ENCODE results near the gene ARID3C.
"Not testable (repeated sequence)": the region's sequence is repeated elsewhere in the genome, so short reads cannot be mapped to it uniquely, and the experiment has no call there.

Gene ARID3C

DNA sequence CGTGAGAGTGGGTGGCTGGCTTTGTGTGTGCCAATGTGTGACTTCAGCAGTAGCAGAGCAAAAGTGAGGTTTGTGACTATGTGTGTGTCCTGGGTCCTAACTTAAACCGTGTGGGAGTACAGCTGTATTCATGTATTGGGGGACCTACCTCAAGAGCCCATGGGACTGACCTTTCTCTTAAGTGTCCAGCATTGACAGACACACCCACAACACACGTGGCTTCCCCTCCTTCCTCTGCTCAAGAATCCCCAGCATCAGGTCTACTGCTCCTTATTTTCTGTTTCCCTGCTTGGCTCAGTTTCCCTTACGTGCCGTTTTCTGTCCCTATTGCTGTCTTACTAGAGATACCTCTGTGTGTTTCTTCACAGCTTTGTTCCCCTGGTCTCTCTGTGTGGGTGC lies 23.7 kb upstream of the ARID3C start:
- DNase-seq (ENCODE audit: low spot score) = no peak
- no peak for FAIRE-seq

DNA sequence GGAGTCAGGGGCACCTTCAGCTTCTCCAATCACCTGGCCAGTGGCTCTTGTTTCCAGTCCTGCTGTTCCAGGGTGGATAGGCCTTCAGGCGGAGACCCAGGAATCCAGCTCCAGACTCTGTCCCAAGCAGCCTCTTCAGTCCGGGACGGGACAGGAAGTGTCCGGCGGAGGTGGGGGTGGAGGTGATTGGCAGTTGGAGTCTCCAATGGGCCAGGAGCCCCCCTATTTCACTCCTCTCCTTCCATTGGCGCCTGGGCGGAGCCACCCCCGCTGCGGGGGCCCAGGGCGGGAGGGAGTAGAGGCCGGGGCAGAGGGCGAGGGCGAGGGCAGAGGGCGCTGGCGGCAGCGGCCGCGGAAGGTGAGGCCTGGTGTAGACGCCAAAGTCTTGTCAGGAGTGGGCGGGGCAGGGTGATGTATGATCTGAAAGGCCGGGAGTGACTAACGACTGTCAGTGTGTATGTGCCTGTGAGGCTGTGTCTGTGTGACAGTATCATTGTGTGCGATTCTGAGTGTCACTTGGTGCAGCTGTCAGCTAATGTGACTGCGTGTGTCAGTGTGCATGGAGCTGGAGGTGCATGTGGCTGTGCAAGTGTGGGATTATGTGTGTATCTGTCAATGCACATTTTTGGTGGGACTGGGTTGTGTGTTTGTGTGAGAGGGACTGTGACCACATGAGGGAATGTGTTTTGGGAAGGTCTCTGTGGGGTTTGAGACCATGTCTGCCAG lies 23.2 kb upstream of the ARID3C start, which contains the start of gene IL11RA:
Gene IL11RA, plus strand, starts transcription at position 310 of the 726 bp plus-strand sequence. CDS start 3,033 bp downstream, outside the sequence.
- no peak for FAIRE-seq
- DNase-seq (ENCODE audit: low spot score) = peak; percentile 71

DNA sequence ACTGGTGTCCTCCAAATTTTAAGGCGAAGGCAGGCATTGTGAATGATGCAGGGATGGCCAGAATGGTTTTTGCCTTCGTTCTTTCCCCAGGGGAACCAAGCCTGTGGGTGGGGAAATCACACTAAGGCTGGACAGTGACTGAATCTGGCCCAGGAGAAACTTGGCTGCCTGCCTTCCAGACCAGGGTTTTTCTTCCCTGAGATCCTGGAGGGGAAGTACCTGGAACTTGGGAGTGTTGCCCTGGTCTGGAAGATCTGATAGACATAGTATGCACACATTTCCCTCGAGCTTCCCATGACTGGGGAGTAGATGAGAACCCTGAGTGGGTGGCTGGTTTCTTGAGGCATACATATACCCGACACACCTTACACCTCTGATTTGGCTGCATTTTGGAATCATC lies 22.5 kb upstream of the ARID3C start:
- DNase-seq (ENCODE audit: low spot score) = peak; percentile 23
- FAIRE-seq = no peak

DNA sequence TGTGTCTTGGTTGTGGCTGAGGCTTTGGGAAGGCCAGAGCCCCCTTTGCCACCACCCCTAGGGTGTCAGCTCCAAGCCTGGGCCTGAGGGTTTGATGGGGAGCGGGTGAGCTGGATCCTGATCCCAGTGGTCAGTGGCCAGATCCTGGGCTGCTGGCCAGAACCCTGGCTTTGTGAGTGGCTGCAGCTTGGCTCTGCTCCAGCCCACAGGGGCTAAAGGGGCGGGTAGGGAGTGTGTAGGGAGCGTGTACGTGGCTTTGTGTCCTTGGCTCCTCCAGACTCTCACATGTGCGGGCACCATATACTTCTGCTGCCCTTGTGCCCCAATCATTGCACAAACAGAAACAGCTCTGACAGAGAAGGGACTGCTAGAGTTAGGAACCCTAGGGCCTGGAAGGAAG lies 21.9 kb upstream of the ARID3C start:
- DNase-seq (ENCODE audit: low spot score) (peak; percentile 55), FAIRE-seq (no peak)

- FAIRE-seq (no peak), DNase-seq (ENCODE audit: low spot score) (no peak)
Observed at GRCh38 chr9:34648673-34649072, 19.8 kb upstream of the ARID3C start.

DNA sequence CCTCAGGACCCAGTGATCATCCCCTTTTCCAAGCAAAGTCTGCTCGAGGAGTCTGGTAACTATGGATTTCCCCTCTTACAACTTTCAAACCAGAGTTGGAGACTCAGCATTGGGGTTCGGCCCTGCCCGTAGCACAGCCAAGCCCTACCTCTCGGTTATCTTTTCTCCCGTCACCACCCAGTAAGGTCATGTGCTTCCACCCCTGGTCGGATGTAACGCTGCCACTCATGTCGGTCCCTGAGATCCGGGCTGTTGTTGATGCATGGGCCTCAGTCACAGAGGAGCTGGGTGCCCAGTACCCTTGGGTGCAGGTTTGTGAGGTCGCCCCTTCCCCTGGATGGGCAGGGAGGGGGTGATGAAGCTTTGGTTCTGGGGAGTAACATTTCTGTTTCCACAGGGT lies 18.8 kb upstream of the ARID3C start:
- no peak for DNase-seq (ENCODE audit: low spot score)
- FAIRE-seq = no peak

DNA sequence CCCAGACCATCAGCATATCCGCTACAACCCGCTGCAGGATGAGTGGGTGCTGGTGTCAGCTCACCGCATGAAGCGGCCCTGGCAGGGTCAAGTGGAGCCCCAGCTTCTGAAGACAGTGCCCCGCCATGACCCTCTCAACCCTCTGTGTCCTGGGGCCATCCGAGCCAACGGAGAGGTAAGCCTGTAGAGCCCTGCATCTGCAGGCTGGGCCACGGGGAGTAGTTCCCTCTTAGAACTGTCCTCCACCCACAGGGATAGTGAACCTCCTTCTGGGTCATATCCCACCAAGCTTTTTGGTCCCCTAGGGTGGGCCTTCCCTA lies 18.2 kb upstream of the ARID3C start:
- FAIRE-seq = no peak
- DNase-seq (ENCODE audit: low spot score) = no peak

DNA sequence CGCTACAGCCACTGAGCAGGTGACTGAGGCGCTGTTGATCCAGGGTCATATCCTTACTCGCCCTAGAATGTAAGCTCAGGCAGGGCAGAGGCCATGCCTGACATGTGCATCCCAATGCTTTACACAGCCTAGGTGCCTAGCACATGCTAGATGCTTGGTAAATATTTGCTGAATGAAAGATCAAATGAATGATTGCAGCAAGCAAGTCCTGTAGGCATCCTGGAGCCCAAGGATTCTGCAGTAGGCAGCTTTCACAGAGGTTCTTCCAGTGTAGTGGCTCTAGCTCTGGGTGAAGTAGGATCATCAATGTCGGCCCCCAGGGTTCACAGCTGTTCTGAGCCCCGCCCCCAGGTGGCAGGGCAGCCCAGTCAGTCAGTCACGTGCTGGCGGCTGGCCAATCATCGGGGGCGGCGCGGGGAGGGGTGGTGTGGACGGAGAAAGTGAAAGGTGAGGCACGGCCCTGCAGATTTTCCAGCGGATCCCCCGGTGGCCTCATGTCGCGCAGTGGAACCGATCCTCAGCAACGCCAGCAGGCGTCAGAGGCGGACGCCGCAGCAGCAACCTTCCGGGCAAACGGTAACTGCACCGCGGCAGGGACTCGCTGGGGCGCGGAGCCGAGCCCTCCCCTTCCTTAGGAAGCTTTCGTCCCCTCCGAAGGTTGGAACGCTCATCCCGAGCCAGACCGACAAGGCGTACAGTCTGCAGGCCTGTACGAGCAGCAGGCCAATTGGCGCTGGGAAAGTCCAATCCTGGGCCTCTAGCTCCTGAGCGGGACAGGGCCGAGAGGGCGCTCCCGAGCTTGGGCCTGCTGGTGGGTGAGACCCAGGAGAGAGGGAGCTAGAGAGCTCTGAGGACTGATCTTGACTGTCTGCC lies 17.6 kb upstream of the ARID3C start, which contains the start of gene GALT:
Gene GALT, plus strand, starts transcription at position 465 of the 873 bp plus-strand sequence. Its CDS starts 30 bp downstream, at position 495.
- peak; percentile 64 for DNase-seq (ENCODE audit: low spot score)
- FAIRE-seq = no peak

DNA sequence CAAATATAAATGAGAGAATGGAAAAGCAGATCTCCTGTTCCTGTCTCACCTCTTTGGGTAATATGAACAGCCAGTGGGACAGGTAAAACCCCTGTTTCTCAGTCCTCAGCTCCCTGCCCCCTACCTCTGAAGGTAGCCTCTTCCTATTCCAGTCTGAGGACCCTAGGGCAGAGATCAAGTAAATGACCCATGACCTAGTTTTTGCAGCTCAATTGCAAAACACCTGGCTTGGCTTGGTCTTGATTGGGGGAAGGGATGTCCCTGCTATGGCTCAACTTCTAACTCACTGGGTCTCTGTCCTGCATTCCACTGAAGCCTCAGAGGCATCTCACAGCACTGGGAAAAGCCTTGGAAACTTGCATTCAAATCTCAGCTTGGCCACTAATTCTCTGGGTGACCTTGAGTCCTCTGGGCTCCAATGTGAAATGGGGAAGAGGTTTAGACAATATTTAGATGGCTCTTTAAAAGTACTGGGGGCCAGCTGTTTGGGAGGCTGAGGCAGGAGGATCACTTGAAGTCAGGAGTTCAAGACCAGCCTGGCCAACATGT lies 16.0 kb upstream of the ARID3C start:
- no peak for DNase-seq (ENCODE audit: low spot score)
- no peak for FAIRE-seq

GRCh38 chr9:34642679-34643078 lies 13.8 kb upstream of the ARID3C start:
- no peak for FAIRE-seq
- no peak for DNase-seq (ENCODE audit: low spot score)

GRCh38 chr9:34639322-34639721 lies 10.5 kb upstream of the ARID3C start:
- FAIRE-seq; DNase-seq (ENCODE audit: low spot score): not testable (repeated sequence)

GRCh38 chr9:34638138-34638445 lies 9.2 kb upstream of the ARID3C start:
- FAIRE-seq (no peak), DNase-seq (ENCODE audit: low spot score) (no peak)

GRCh38 chr9:34637356-34638137 lies 8.7 kb upstream of the ARID3C start, which contains the start of gene SIGMAR1:
TSS of gene SIGMAR1 (minus strand) at chr9:34637787. CDS start at chr9:34637697, 90 bp downstream.
- DNase-seq (ENCODE audit: low spot score) (peak; percentile 73), FAIRE-seq (no peak)

- FAIRE-seq = no peak
Observed at GRCh38 chr9:34636791-34637355, 8.0 kb upstream of the ARID3C start.

DNA sequence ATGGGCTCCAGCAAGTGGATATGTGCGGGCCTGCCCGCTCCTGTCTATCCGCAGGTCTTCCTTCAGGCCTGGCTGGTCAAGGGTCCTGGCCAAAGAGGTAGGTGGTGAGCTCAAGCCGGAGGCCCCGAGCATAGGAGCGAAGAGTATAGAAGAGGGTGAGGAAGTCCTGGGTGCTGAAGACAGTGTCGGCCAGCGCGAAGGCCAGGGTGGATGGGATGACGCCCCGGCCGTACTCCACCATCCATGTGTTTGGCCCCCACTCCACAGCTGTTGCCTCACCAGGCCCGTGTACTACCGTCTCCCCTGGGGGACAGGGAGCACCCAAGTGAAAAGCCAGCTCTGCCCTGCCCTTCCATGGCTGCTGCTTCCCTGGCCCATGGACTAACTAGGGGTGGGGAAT lies 6.7 kb upstream of the ARID3C start:
- FAIRE-seq = no peak
- no peak for DNase-seq (ENCODE audit: low spot score)

More at GRCh38 chr9:34636791-34637355, 8.0 kb upstream of the ARID3C start:
- DNase-seq (ENCODE audit: low spot score) = no peak

DNA sequence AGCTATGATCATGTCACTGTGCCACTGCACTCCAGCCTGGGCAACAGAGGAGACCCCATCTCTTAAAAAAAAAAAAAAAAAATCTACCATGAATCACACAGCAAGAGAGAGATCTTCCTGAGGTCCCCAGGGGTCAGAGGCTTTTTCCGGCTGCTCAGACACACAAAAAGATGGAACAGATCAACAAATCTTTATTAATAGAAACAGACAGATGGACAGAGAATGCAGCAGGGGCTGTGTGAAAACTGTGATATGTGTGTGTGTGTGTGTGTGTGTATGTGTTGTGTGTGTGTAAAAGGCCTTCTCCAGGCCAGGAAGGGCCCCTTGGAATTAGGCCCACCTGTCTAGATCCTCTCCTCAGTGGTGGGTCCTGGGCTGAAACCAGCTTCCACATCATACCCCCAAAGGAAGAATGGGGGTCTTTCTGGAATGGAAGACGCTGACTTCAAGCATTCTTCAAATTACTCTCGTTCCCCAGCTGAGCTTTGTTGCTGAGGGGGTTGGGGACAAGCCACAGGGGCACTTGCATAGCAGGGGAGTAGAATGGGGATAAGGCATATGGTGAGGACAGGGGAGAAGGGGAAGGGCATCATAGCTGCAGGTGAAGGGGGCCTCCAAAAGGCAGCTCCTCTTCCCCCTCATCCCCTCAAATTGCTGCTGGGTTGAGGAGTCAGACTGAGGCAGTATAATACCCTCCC lies 5.8 kb upstream of the ARID3C start:
- FAIRE-seq (no peak), DNase-seq (ENCODE audit: low spot score) (no peak)

GRCh38 chr9:34633851-34634550 lies 5.1 kb upstream of the ARID3C start:
- no peak for FAIRE-seq
- peak; percentile 44 for DNase-seq (ENCODE audit: low spot score)

- DNase-seq (ENCODE audit: low spot score) (no peak), FAIRE-seq (no peak)
Observed at GRCh38 chr9:34633166-34633565, 4.3 kb upstream of the ARID3C start.

- no peak for FAIRE-seq
Observed at GRCh38 chr9:34630402-34631154, 1.7 kb upstream of the ARID3C start.

More at GRCh38 chr9:34630402-34631154, 1.7 kb upstream of the ARID3C start:
- no peak for DNase-seq (ENCODE audit: low spot score)
